HG03039 (cell line): Measurements from ENCODE around the gene HTRA1.

Experiments used
- ATAC-seq: cut with Tn5 transposase; IDR thresholded peaks from one replicate; pipeline ENCODE4 v1.9.1; 2021; ENCODE audit warnings: mild to moderate bottlenecking, moderate library complexity; ENCODE audit not compliant: unreplicated experiment

HTRA1 gene

DNA sequence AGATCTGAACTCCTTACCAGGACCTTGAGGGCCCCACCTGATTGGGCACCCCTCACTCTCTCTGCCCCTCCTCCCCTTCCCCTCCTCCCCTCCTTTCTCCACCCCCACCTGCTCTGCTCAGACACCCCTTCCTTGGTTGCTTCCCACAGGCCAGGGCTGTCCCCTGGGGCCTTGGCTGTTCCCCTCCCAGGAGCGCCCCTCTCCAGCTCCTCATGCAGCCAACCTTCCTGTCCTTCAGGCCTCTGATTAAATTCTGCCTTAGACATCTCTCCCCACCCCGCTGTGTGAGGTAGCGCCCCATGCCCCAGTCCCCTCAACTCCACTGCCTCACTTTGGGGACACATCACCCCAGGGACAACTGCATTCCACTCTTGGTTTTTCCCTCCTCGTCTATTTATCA is 32.4 kb downstream of the HTRA1 start:
- no peak for ATAC-seq

DNA sequence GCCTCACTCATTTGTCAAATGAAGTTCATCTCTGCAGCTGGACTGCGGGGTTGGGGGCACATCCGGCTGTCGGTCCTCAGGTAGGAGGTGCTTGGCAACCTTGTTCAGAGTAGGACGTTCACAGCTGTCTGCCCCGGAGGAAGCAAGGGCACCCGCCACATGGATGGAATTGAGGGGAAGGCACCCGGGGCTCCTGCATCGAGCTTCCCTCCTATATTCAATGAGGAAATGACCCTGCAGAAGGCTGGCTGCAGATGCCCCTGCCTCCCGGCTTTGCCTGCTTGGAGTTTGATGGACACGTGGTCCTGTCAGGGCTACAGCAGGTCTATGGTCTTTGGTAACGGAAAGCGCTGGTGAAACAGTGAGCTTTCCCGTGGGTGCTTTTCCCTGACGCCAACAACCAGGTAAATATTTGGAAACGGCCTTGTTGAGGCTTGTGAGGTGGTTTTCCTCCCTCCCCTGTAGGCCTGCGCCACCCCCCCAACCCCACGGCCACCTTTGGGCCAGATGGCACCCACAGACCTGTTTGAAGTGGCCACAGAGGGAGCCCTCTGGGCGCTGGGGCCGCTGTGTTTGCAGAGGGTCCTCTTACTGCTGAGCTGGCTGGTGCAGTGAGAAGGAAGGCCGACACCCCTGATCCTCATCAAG is 32.9 kb downstream of the HTRA1 start:
- no peak for ATAC-seq

DNA sequence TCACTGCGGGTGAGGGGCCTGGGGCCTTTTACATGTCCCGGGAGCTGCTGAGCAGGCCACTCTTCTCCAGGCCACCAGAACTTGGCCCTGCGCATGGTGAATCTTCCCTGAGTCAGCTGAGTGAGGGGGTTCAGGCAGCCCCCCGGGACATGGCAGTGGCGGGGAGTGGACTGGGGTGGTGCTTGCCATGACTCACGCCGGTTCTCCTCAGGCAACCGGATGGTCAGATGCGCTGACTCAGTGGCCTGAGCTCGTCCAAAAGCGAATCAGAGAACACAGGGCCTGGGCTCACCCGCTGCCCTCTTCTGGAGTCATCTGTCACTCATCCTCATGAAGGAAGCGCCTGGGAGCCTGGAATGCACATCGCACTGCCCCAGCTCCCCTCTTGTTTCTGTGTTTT is 33.5 kb downstream of the HTRA1 start:
- no peak for ATAC-seq

DNA sequence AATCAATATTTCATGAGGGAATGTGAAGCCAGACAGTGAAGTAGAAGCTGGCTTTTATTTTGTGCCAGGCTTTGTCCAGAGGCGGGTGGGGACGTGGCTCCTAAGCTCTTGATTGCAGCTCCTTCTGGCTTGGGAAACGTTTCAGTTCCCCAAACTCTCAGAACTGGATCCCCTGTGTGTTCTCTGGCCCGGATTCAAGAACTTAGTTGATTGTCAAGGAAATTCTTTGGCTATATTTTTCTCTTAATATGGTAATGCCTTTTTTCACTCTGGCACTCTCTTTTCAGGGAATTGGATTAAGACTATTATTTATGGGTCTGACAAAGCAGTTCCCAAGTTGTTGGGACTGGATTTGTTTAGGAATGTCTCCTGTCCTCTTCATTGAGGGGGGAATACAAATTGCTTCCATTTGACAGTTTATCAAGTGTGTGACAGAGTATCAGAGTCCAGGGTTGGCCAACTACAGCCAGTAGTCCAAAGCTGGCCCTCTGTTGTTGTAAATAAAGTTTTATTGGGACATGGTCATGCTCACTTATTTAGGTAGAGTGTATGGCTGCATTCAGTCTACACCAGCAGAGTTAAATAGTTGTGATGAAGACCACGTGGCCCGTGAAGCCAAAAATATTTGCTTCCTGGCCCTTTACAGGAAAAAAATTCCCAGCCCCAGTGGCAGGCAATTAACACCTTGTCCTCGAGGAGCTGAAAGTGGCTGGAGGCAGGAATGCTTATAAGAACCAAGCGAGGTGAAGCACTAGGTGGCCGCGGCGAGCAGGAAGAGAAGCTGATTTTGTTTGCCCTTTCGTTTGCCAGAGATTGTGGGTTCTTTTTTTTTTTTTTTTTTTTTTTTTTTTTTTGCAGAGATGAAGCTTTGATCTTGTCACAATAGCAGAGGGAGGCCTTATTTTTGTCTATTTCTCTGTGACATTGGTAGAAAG is 34.3 kb downstream of the HTRA1 start:
- no peak for ATAC-seq

DNA sequence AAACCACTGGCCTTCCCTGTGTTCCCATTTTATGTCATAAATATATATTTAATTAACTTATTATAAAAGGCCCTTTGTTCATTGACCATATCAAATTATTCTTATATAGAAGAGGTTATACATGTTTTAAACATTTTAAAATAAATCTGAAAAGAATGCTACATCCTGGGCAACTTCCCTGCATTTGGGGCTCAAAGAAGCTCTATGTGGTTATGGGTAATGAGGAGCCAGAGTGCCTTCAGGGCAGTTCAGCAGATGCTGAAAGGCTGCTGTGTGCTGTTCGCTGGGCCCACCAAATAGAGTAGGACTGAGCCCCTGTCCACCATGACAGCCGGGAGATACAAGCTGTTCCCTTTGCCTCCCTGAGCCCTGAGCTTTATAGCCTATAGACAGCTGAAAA is 35.9 kb downstream of the HTRA1 start:
- ATAC-seq, result no peak

DNA sequence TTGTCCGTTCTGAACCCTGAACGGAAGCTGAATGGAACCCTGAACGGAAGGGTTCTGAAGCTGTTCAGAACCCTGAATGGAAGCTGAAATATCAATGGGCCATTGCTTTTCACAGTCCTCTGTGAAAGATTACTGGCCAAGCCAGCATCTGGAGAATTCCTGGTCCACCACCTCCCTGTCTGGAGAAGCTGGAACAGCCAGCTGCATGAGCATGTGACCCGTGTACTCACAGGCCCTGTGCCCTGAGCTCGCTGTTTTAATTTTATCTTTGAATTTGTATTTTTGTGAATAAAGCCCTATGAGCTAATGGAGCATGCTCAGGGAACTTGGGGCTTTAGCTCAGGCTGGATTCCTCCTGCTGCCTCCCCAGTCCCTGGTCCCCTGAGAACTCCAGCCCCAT is 37.2 kb downstream of the HTRA1 start:
- no peak for ATAC-seq

DNA sequence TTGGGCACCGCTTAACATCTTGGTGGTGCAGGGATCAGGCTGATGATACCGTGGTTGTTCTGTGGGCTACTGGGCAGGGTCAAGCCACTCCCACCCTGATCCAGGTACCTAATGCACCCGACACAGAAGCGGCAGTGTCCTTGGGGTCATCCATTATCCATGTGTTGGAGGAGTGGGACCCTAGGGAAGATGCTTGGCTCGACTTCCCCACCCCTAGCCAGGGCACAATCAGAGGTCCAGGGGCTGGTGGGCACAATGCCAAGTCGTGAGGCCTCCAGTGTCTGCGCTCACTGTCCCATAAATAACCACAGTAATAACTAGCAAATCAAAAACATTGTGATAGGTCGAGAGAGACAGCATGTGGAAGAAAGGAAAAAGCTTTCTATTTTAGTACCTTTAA is 37.7 kb downstream of the HTRA1 start:
- no peak for ATAC-seq

DNA sequence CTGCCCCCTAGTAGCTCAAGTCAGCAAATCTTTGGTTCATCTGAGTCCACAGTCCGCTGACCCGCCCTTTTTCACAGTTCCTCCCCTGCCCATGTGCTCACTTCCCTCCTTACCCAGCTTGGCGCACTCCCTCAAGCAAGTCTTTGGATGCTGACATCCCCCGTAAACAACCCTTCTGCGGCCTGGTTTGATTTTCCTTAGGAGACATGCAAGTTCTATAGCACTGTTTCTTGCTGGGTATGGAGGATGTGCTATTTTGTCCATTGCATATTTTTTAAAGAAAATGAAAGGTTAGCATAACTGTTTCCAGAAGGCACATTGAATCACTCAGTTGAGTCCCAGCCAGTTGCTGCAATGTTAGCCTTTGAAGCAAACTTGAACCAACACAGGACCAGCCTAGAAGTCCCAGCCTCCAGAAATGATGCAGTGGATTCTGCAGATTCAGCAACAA is 38.2 kb downstream of the HTRA1 start:
- ATAC-seq, result no peak

DNA sequence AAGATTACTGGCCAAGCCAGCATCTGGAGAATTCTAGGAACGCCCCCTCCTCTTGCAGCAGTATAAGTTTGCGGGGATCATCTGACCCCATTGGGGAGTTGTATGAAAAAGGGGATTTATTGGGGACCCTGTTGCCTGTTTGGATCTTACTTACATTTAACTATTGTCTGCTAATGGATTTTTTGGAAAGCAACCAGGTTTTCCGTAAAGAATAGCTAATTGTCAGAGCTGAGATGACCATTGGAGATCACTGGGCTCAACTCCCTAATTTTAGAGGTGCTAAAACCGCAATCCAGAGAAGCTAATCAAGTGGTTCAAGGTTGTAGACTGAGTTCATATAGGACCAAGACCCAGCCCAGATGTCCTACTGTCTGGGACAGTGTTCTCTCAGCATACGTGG is 38.8 kb downstream of the HTRA1 start:
- ATAC-seq, result no peak

DNA sequence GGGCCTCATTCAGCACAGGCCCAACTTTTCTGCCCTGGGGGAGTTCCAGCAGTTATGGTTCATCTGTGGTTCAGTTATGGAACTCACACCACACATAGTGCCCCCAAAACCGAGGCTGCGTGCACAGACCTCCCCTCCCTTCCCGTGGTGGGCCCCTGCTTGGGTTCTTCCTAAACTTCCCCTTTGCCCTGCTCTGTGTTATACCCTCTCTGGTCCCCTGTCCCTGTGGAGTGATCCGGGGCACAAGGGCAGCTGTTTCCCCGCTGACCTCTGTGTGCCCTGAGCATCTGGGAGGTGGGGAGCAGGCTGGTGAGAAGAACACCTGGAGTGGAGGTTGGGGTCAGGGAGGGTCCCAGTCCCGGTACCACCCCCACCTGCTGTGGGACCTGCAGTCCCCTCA is 39.4 kb downstream of the HTRA1 start:
- ATAC-seq, result no peak

DNA sequence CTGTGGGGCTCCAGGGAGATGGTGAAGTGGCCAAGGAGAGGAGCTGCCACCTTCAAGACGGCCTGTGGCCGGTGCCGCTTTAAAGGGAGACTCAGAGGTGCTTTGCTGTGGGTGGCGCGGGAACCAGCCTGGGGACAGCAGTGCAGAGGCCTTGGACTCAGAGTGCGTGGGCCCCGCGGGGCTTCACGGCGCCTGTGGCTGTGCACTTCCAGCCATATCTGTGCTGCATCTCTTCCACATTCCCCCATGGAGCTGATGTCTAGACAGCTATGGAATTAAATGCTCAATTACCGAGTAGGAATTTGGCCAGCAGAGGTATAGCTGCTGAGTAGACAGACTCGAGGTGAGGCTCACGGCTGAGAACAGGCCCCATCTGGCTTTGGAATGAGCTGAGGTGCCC is 41.7 kb downstream of the HTRA1 start:
- ATAC-seq, result no peak

DNA sequence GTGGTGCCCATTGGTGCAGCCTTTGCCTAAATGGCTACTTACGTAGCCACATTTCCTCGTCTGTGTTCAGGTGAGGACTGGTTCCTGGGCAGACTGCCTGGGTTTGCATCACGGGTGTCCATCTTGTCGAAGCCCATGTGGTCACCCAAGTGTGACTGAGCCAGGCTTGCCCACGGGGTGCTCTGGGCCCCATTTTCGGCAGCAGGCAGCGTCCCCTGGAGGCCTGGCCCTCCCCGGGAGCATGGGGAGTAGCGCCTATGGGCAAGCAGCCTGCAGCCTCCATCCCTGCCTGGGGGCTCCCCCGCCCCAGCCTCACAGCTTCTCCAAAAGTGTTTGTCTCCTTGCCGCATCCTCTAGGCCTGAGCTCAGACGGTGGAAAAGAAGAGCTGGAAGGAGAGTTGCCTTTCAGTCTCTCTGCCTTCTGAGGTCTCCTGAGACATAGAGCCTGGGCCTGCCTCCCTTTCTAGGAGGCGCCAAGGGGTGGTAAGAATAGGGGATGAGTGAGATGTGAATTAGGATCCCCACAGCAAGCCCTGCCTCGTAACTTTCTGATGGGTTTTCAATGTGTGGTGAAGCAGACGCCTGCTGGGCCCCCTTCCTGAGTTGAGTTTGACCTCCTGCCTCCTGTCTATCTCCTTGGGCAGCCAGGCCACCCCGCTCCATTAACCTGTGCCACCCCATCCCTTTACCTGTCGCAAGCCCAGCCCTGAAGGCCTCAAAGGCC is 42.7 kb downstream of the HTRA1 start:
- no peak for ATAC-seq

DNA sequence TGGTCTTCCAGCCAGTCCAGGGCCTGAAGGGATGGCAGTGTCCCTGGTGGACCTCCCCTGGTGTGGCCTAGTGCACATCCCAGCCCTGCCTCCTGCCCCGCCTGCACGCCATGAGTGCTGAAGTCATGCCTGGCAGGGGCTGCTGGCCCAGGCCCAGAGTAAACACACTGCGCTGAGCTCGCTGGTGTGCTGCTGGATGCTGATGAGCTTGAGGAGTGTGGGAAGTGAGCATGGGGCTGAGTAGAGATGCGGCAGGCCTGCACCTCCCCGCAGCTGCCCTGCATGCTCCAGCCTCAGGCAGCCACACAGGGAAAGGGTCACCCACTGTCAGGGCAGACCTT is 43.2 kb downstream of the HTRA1 start:
- ATAC-seq, result no peak

DNA sequence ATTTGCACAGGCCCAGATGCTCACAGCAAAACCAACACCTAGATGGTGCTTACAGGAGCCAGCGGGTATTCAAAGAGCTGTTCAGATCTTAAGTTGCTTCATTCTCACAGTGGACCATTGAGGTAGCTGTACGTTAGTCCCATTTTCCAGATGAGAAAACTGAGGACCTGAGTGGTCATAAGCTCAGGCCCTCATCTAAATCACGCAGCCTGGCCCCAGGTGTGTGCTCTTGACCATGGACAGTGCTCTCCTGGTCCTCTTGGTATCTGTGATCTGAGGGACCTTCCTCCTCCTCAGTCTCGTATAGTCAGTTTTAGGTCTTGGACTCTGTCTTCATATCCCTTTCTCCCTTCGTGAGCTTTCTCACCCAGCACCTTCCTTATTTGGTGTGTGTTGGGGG is 43.7 kb downstream of the HTRA1 start:
- ATAC-seq, result no peak

DNA sequence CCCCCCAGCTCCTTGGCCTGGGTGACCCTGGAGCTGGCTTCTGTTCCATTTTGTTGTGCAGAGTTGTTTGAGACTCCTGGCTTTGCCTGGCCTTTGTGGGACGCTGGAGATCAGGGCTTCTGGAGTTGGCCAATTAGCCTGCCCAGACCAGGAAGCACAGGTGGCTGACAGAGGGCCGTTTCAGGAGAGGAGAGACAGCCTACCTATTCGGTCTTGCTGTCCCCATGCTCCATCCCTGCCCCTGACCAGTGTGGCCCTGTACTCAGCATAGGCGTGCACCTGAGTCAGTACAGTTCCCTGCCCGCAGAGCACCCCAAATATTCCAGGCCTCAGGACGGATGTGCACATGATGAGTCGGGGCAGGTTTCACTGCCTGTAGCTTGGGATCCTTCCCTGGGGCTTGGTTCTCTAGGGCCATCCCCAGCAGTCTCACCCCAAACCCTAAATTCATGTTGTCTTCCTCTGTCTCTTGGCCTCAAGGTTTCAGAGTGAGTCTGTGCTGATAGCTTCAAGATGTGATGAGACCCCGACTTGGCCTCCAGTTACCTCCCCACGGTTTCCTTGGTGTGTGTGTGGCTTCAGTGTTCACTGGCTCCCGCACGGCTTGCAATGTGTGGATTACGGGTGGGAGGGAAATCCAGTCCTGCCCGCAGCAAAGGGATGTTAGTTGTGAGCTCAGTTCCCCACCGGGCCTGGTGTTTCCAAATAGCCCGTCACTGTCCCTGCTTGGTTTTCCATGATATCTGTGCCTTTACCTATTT is 44.7 kb downstream of the HTRA1 start:
- ATAC-seq, result no peak

DNA sequence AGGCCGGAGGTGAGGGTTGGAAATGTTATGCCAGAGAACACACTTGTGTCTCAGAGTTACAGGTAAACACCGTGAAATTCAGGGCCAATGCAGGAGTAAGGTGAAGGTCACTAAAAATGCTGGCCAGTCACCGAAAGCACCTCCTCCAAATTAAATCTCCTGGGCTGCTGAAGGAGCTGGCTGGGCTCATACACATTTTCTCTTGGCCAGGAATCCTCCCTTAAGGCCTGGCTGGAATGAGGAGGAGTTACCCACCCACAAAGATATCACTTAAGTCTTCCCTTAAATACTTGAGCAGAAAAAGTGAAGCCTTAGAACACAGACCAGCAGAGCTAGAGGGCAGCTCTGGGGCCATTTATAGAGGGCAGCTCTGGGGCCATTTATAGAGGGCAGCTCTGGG is 46.3 kb downstream of the HTRA1 start:
- no peak for ATAC-seq

DNA sequence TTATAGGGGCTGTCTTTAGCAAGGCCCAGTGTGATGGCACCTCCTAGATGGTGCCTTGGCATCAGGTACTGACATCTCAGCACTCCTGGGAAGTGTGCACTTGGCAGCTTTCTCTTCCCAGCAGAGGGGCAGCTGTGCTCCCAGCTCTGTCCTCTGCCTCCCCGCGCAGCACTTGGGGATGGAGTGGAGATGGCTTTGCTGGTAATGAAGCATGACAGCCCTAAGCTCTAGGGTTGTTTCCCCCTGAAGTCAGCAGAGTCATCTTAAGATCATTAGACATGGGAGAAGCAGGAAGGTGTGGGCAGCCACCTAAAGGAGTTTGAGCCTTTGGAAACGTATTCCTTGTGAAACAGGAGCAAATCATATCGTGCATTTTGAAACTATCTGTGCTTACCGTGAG is 46.7 kb downstream of the HTRA1 start:
- ATAC-seq, result no peak

DNA sequence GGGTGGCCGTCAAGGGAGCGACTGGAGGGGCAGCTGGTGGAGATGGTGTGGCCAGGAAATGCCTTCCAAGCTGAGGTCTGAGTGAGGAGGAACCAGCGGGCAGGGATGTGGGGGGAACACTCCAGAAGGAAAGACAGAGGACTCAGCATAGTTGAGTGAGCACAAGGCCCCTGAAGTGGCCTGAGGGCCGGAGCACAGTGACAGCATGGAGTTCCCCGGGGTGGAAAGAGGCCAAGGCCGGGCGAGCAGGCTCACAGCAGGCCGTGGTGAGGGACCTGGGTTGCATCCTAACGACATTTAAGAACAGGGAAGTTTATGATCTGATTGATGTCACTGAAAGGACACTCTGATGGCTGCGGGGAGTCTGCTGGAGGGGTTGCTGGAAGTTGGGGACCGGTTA is 48.0 kb downstream of the HTRA1 start:
- no peak for ATAC-seq

DNA sequence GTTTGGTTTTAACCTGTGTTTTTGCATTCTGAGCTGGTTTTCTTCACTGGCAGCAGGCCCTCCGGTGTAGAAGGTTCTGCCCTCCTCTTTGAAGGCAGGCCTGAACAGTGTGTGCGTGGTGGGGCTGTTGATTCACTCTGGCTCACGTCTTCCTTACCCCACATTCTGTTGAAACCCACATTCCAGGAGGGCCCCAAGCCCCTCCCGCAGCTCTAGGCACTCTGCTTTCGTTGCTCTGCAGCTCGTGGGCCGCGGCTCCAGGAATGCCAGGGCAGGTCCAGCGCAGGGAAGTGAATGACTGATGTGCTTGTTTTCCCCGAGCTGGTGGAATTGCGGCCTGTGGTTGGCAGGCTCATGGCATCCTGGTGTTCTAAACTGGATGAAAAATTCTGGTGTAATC is 49.0 kb downstream of the HTRA1 start:
- ATAC-seq, result no peak

DNA sequence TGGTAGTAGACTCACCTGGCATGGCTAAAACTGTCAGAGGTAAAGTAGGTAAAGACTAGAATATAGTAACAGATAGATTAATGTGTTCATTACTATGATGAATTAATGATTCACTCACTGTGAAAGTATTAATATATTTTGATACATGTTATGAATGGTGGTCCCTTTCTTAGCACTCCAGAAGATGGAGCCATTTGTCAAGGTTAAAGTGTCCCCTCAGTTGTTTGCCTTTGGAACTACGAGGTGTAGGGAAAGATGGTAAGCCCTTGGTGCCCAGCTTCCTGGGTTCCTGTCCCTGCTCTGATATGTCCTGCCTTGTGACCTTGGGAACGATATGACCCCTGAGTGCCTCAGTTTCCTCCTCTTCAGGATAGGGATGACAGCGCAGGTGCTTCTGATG is 49.4 kb downstream of the HTRA1 start:
- no peak for ATAC-seq

DNA sequence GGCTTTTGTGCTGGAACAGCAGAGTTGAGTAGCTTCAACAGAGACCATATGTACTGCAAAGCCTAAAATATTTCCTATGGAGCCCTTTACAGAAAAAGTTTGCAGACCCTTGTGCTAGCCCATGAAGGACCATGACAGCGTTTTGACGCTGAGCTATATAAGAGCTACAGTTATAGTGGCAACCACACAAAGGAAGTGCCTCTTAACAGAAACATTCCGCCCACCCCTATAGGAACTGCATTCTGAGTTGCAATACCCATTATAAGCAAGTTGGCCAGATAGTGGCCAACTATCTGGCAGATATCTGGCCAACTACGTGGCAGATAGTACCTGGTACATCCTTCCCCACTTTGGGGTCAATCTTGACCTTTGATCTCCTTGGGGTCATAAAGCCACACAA is 51.7 kb downstream of the HTRA1 start:
- ATAC-seq, result no peak
